HG02973 (cell line): Measurements from ENCODE around the gene GRM7.

ENCODE experiments used
- ATAC-seq: cut with Tn5 transposase; IDR thresholded peaks from one replicate; pipeline ENCODE4 v1.9.1; 2021; ENCODE audit warnings: moderate library complexity; ENCODE audit not compliant: unreplicated experiment

Gene GRM7

GRCh38 chr3:7385635-7386034 lies 524.7 kb downstream of the GRM7 start:
- no peak for ATAC-seq

DNA sequence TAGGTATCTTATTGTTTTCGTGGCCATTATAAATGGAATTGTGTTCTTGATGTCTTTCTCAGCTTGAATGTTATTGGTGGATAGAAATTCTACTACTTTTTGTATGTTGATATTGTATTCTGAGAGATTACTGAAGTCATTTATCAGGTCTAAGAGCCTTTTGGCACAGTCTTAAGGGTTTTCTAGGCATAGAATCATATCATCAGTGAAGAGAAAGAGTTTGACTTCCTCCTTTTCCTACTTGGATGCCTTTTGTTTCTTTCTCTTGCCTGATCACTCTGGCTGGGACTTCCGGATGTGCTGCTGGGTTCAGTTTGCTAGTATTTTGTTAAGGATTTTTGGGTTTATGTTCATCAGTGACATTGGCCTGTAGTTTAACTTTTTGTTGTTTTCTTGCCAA lies 527.1 kb downstream of the GRM7 start:
- no peak for ATAC-seq

- no peak for ATAC-seq
Measured at GRCh38 chr3:7392206-7392605, 531.3 kb downstream of the GRM7 start.

- no peak for ATAC-seq
Measured at GRCh38 chr3:7393944-7394605, 533.2 kb downstream of the GRM7 start.

- ATAC-seq: no peak
Measured at GRCh38 chr3:7396534-7396933, 535.6 kb downstream of the GRM7 start.

GRCh38 chr3:7397097-7397496 lies 536.2 kb downstream of the GRM7 start:
- no peak for ATAC-seq

DNA sequence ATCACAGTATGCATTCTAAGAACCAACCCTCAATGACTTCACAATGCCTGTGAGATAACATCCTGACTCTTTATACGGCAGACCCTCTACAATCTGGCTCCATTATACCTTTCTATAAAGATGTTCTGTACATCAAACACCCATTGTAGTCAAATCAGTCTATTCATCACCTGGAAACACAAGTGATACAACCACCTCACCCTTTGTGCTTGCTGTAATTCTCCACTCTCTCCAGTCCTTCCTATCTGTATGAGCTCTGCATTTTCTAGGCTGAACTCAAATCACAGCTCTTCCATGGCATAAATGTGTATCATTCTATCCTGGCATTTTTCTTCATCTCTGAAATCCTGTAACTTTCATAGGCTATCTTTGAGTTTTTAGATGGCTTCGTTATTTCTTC lies 539.4 kb downstream of the GRM7 start:
- no peak for ATAC-seq

GRCh38 chr3:7401418-7401817 lies 540.5 kb downstream of the GRM7 start:
- ATAC-seq: no peak

DNA sequence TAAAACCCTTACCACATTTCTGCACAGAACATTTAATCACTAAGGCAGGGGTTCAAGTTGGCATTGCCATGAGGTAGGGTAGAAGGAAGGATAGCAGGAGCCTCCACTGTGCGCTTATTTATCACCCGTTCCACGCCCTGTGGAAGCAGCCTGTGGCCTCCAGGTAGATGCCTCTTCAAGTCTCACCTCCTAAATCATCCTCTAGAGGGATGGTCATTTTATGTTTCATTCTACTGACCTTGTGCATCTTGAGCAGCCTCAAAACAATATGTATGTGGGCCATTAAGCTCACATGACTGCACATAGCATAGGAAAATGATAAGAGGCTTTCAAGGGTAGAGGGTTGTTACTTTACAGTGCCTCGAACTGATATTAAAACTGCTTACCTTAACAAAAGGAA lies 546.2 kb downstream of the GRM7 start:
- no peak for ATAC-seq

DNA sequence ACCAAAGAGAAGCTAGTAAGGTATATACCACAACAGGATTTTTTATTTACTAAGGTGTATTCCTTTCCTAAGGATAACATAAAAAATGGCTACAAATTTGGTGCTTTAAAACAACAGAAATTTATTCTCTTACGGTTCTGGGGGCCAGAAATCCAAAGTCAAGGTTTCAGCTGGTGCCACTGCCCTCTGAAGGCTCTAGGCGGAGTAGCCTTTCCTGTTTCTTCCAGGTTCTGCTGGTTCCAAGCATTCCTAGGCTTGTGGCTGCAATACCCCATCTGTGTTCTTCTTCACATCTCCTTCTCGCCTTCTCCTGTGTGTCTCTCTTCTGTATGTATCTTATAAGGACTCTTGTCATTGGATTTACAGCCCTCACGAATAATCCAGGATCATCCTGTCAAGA lies 549.9 kb downstream of the GRM7 start:
- no peak for ATAC-seq

GRCh38 chr3:7421065-7421464 lies 560.1 kb downstream of the GRM7 start:
- ATAC-seq: no peak

GRCh38 chr3:7423036-7423435 lies 562.1 kb downstream of the GRM7 start:
- no peak for ATAC-seq

- no peak for ATAC-seq
Measured at GRCh38 chr3:7423995-7424394, 563.1 kb downstream of the GRM7 start.

GRCh38 chr3:7428206-7428718 lies 567.3 kb downstream of the GRM7 start:
- ATAC-seq: no peak

GRCh38 chr3:7432610-7433009 lies 571.7 kb downstream of the GRM7 start:
- no peak for ATAC-seq

DNA sequence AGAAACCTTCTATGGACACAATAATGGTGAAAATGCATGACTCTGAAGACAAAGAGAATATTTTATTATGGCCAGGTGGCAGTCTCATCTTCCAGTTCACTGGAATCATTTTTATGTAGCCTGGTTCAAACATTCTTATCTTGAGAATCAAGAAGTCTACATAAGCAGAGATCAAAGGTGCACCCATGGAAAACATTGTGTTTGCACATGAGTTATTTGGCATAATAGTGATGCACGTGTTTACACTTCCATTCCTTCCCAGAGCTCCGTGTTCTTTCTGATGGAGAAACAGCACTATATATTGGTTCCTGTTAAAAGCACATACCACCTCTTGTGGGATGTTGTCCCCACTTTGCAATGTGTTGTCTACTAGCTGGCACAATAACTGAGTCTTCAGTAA lies 572.2 kb downstream of the GRM7 start:
- ATAC-seq: no peak

DNA sequence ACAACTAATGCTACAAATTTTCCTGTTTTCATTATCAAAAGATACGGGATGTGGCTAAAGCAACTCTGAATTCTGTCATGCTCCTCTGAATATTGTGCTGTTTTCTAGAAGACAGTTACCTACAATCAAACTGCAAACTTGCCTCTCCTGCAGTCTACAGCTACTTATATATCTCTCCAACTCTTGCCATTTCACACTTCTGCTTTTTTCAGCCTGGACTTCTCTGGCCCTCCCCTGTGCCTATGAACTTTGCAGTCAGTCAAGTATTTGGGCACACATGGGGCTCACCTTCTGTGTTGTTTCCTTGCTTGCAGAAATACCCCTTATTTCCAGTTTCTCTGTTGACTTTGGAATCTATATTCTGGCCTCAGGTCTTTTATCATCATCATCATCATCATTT lies 575.6 kb downstream of the GRM7 start:
- no peak for ATAC-seq

- ATAC-seq: no peak
Measured at GRCh38 chr3:7437231-7437630, 576.3 kb downstream of the GRM7 start.

GRCh38 chr3:7439101-7439680 lies 578.3 kb downstream of the GRM7 start:
- ATAC-seq: no peak

DNA sequence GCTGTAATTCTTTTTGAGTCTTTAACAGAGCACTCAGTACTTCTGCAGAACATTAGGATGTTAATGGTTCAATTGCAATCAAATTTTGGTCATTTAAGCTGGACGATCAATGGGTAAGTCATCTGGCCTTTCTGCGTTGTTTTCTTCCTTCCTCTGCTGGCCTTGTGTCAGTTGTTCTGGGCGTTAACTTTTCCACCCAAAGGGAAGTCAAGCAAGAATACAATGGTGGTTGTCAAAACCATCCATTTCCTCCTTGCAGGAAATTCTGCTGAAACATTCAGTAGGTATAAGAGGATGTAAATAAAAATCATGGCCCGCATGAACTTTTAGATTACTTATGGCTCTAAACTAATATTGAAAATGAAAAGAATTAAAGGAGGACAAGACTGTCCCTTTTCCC lies 584.0 kb downstream of the GRM7 start:
- ATAC-seq: no peak

DNA sequence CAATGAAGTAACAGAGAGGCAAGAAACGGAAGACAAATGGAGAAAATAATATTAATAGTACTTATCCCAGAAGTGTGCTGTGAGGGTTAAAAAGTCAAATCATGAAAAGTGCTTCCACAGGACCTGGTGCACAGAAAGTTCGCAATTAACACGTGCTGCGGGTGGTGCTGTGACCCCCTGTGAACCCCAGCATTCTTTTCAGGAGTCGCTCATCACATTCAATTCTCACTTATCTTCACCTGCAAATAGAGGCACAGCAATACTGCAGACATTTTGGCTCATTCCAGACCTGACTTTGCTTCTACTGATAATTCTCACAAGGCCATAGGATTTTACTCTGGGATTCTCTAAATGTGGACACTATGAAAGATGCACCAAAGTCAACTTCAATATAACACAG lies 584.4 kb downstream of the GRM7 start:
- no peak for ATAC-seq

DNA sequence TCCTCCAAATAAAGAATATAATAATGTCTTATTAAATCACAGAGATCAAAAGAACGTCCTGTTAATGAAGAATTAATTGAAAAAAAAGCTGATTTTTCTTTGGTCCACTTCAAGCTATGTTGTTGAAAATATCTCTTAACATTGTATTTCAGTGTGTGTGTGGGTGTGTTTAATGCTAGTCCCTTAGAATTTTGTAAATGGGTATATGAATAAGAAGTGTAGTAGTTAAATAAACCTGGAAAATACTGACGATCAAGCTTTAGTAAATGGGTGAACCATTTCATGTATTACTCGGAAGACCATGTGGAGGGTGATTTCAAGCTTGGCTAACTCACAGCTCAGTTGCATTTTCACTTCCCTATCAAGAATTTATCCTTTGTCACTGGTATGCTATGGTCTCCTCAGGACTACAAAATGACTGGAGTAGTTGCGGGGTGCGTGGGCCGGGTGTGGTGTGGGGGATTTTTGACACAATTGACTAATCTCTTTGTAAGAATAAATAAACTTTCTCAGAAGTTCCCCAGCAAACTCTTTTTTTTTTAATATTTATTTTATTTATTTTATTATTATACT lies 586.4 kb downstream of the GRM7 start:
- ATAC-seq: peak; percentile 91

DNA sequence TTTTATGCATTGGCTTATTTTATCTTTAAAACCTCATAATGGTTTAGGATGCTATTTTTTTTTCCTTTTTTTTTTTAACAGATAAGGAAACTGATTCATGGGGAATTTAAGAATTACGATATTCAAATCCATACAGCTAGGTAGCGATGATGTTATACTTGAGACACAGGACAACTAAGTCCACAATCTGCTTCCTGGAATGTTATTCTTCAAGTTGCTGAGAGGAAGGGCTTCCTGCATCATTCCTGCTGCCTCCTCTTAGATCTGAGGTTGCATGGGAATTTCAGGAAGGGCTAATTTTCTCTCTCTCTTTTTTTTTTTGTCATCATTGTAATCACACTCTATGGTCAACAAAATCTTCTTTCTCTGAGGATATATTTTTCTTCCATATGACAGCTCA lies 595.5 kb downstream of the GRM7 start:
- ATAC-seq: no peak
